HG03175 (cell line): ENCODE data around the gene ARVCF.

Source experiments
- ATAC-seq: cut with Tn5 transposase; IDR thresholded peaks from one replicate; pipeline ENCODE4 v1.9.1; 2021; ENCODE audit warnings: mild to moderate bottlenecking, moderate library complexity; ENCODE audit not compliant: unreplicated experiment

Gene ARVCF, protein sequence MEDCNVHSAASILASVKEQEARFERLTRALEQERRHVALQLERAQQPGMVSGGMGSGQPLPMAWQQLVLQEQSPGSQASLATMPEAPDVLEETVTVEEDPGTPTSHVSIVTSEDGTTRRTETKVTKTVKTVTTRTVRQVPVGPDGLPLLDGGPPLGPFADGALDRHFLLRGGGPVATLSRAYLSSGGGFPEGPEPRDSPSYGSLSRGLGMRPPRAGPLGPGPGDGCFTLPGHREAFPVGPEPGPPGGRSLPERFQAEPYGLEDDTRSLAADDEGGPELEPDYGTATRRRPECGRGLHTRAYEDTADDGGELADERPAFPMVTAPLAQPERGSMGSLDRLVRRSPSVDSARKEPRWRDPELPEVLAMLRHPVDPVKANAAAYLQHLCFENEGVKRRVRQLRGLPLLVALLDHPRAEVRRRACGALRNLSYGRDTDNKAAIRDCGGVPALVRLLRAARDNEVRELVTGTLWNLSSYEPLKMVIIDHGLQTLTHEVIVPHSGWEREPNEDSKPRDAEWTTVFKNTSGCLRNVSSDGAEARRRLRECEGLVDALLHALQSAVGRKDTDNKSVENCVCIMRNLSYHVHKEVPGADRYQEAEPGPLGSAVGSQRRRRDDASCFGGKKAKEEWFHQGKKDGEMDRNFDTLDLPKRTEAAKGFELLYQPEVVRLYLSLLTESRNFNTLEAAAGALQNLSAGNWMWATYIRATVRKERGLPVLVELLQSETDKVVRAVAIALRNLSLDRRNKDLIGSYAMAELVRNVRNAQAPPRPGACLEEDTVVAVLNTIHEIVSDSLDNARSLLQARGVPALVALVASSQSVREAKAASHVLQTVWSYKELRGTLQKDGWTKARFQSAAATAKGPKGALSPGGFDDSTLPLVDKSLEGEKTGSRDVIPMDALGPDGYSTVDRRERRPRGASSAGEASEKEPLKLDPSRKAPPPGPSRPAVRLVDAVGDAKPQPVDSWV

DNA sequence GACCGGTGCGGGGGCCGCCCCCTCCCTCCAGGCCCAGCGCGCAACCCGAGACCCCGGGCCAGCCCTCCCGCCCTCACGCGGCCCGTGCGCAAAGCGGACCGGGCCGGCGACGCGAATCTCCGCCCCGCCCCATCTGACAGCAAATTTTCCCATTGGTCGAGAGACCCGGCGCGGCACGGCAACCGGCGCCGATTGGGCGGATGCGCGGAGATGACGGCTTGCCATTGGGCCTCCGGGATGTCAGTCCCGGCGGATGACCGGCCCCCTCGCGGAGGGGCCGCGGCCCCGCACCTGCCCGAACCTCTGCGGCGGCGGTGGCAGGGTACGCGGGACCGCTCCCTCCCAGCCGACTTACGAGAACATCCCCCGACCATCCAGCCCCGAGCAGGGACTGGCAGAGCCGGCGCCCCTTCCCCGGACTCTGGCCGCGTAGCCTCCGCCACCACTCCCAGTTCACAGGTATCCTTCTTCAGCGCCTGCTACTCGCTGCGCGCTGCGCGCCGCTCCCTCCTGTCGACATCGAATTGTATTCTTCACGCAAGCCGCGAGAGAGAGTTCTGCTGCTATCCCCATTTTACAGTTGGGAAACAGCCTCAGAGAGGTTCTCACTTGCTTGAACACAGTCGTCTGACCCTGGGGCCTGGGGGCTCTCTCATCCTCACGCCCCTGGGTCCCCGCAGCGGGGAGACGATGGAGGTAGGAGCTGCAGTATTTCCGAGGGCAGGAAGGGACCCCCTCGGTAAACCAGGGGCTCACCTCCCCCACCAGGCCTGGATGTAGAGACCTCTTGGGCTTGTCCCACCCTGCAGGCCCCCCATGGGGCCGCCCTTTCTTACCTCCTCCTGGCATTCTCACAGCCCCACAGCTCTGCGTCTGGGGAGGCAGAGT is at the start of gene ARVCF:
Gene ARVCF, minus strand, starts transcription at position 90 of the 888 bp plus-strand sequence. CDS start 26,029 bp downstream, outside the sequence.
- ATAC-seq = peak; percentile 59

- no peak for ATAC-seq
These were observed 49.4 kb upstream of the ARVCF start for GRCh38 chr22:20065896-20066616.

GRCh38 chr22:20064545-20065262 is 48.1 kb upstream of the ARVCF start:
- ATAC-seq = no peak

- no peak for ATAC-seq
These were observed 47.5 kb upstream of the ARVCF start for GRCh38 chr22:20064140-20064480.

DNA sequence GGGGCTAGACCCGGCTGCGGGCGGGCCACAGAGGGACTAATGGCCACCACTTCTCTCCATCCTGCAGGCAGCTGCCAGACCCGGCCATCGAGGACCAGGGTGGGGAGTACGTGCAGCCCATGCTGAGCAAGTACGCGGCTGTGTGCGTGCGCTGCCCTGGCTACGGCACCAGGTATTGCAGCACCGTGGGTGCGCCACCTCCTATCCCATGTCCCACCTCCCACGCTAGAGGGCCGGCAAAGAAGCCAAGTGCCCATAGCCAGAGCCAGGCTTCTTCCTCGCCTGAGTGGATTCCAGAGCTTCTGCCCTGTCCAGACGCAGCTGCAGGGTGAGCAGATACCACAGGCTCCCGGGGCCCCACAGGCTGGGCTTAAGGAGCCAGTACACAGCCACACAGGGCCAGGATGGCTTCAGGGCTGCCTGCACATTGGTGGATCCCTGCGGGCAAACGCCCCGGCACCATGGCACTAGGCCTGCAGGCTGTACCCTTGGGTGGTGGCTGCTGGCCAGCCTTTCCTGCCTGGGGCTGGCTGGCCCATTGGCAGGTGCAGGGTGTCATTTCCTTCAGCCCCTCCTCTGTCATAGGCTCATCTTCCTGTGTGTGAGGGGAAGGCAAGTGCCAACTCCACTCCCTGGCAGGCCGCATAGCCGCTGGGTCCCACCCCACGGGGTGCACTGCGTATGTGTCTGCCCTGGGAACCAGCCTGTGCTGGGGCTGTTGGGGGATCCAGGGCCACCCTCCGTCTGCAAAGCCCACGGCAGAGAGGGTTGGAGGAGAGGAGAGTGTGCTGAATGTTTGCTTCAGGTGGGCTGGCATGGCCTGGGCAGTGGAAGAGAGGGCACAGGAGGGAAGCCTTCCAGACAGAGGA is 46.9 kb upstream of the ARVCF start:
- no peak for ATAC-seq

- no peak for ATAC-seq
These were observed 46.1 kb upstream of the ARVCF start for GRCh38 chr22:20062766-20063083.

- ATAC-seq = no peak
These were observed 45.6 kb upstream of the ARVCF start for GRCh38 chr22:20062043-20062765.

DNA sequence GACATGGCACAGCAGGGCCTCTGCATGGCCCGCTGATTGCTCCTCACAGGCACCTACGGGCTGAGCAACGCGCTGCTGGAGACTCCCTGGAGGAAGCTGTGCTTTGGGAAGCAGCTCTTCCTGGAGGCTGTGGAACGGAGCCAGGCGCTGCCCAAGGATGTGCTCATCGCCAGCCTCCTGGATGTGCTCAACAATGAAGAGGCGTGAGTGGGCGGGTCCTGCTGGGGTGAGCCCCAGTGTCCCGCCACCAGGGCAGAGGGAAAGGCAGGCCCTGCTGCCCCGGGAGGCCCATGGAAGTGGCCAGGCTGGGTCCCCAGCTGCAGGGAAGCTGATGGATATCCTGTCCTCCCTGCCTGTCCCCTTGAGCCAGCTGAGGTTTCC is 44.8 kb upstream of the ARVCF start:
- no peak for ATAC-seq

DNA sequence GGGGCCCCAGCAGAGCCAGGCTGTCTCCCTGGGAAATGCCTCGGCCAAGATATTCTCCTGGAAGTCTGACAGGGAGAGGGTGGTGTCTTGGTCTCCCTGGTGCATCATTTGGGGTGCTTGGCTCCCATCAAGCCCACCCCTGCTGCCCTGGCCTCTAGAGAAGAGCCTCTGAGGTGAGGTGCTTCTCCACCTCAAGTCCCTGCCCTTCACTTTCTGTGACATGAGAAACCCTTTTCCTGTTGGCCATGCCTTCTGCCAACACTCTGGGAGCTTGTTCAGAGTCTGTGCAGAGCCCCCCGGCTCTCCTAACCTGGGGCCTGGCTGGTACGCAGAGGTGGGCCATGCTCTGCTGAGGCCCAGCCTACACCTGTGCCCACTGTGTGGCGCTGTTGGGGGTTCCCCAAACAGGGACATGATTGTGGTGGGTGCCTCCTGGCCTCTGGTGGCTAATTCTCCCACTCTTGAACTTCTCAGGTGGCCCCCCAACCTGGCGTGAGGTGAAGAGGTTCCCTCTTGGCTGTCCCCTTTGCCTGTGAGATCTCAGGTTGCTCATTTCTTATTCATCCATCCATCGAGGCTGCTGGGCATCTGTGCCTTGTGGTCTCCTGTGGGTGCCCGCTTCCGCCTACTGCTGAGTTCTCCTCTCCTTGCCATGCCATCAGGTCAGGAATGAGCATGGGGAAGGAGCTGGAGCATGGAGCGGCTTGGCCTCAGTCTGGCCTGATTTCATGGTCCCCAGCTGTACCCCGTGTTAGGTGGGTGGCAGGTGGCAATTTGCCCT is 44.3 kb upstream of the ARVCF start:
- ATAC-seq = no peak

DNA sequence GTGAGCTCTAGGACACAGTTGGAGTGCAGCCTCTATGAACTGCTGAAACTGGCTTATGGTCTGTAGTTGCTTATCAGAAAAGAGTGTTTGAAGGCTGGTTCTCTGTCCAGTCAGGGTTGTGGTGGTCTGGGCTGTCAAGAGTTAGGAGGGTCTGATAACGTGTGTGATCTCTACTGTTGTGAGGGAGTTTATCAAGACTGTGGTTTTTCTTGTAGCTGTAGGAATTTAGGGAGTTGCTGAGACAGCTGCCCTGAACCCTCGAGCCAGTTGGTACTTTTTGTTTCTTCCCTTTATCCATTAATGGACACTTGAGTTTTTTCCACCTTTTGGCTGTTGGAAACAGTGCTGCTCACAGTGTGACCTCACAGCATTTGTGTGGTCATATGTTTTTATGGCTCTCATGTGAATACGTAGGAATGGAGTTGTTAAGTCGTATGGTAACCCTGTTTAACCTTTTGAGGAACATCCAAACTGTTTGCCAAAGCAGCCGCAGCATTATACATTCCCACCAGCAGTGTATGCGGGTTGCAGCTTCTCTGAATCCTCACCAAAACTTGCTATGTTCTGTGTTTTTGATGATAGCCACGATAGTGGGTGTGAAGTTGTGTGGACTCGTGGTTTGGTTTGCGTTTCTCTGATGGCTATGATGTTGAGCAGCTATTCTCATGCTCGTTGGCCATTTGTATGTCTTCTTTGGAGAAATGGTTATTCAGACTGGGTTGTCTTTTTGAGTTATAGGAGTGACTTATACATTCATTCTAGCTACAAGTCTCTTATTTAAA is 42.6 kb upstream of the ARVCF start:
- no peak for ATAC-seq

DNA sequence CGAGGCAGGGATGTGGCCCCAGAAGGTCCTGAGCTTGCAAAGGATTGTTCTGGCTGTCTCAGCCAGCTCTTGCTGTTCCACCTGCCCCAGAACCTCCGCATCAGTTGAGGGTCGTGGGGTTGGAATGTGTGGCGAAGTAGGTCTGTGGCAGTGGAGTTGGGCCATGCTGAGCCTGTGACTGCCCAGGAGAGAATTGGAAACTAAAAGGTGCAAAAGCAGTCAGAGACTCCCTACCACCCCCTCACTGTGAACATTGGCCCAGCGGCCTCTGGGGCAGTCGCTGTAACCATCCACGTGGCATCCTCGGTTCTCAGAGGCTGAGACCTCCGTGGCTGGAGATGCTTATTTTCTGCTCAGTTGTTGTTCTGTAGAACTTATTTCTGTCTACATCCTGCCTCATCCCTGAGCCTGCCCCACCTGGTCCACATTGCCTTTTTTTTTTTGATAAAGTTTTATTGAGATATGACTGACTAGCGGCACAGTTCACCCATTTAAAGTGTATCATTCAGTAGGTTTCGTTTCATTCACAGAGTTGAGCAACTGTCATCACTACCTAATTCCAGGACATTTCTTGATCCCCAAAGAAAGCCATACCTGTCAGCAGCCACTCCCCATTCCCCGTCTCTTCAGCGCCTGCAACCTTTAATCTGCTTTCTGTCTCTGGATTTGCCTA is 41.1 kb upstream of the ARVCF start:
- ATAC-seq = no peak

DNA sequence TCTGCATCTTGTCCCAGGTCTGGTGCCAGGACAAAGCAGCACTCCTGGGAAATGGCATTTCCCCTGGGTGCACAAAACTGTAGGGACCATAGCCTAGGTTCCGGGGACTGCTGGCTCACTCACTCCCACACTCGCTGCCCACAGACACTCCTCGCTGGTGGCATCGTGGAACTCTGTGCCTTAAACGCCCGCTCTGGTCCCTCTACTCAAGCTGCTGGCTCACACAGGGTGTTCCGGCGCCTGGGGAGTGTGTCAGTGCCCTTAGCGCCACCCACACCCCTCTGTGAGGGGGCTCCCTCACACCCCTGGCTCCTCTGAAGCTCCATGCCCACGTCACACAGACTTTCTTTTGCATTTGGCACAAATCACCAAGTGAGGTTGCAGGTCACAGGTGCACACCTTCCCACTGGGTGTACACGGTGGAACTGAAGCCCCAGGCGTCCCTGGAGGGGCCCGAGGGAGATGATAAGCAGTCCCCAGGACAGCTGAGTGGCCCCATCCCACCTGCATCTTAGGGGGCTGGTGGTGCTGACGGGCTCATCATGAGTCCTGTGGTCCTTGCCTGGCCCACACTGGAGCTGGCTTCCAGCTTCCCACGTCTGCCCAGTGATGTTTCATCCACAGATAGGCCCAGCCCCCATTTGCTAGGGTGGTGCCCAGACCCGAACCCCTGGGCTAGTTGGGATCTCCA is 40.2 kb upstream of the ARVCF start:
- ATAC-seq = no peak

- no peak for ATAC-seq
These were observed 39.5 kb upstream of the ARVCF start for GRCh38 chr22:20056161-20056560.

GRCh38 chr22:20055654-20056053 is 39.0 kb upstream of the ARVCF start:
- no peak for ATAC-seq

GRCh38 chr22:20055144-20055543 is 38.5 kb upstream of the ARVCF start:
- ATAC-seq = no peak

DNA sequence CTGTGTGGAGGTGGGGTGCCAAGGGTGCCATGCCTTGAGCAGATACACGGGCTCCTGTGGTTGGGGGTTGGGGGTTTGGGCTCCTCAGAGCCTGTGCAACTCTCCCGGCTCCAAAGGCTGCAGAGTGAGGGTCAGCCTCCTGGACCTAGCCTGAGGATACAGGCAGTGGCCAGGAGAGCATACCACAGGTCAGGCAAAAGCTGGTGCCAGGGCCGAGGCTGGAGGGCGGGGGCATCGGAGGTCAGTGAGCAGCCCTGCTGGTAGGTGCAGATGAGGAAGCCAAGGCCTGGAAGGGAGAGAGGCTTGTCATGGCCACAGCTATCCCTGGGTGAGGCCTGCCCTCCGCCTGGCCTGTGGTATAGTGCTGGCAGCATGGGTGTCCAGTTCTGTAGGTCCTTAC is 37.9 kb upstream of the ARVCF start:
- no peak for ATAC-seq
